COLO668 (cell line): ENCODE data around the gene EXD2.

Experiments used
- DNase-seq: peaks from one replicate; lab custom pipeline; 2025; ENCODE audit not compliant: unreplicated experiment; lab: John Stamatoyannopoulos, UW

EXD2 gene

DNA sequence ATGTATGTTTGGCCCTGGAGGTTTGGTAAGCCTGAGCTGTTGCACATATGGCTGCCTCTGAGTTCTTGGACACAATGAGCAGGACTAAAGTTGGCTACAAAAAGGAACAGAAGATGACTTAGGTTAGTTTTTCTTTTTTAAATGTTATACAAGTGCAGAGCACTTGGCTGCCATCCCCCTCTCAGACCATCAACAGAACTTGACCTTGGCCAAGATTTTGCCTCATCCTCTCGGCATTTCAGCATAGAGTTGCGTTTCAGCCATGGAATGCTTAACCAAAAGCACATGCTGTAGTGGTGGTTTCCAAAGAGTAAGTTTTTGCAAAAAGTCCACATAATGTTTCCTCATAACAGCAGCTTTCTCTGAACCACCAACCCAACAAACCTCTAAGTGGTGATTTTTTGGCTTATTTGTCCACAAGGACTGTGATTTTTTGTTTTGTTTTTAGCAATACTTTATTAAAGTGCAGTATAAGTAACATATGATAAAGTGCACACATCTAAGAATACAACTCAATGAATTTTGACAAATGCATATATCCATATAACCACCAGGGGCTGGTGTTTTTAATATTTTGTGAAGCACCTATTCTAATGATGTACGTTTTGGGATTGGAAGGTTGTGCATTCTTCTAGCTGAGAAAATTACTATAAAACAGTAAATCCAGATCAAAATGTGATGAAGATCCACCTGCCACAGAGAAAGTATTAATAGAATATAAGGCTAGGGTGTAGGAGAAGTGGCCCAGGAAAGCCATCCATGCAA lies 56.6 kb downstream of the EXD2 start:
- no peak for DNase-seq

DNA sequence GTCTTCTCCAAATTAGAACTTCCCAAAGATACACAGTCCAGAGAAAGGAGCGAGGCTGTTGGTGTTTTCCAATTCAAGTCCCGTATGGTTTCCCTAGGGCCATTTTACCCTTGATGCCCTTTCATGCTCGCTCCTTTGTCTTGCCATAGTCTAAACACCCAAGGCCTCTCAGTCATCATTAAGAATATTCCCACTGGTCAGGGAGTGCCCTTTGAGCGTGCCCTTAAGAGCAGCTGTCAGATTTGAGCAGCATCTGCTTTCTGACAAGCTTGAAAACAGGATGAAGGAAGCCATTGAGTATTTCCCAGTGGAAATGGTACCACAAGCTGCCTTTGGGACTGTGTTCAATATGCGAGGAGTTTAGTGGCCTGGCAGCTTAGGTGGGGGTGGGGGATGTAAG lies 58.3 kb downstream of the EXD2 start:
- DNase-seq: no peak

DNA sequence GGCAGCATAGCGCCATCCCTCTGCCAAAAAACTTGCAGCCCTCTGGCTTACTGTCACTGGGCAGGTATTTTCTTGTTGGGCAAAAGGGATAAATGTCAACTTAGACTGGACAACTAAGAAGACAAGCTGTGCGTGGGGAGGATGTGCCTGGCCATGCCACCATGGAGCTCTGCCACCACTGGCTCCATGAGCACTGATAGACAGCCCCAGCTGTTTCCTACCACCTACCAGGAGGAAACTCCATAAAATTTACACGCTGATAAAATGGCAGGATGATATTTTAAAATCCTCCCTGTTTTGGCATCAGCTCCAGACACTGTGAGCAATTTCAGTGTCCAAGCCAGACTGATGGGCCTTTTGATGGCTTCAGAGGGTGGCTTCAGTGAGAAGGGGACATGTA lies 61.6 kb downstream of the EXD2 start:
- no peak for DNase-seq

DNA sequence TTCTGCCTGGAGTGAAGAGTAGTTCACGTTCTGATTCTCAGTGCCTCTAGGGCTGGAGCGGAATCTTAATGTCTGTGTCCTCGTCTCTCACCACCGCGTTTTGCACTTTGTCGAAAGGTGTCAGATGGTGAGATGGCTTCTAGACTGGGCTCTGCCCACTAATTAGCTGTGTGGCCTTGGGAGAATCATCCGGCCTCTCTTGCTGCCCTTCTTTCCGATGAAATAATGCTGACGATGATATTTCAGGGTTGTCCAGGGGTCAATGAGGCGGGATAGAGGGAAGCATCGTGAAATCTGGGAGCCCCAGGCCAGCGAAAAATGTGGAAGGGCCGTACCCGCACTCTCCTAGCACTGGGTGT lies 67.8 kb downstream of the EXD2 start:
- no peak for DNase-seq

DNA sequence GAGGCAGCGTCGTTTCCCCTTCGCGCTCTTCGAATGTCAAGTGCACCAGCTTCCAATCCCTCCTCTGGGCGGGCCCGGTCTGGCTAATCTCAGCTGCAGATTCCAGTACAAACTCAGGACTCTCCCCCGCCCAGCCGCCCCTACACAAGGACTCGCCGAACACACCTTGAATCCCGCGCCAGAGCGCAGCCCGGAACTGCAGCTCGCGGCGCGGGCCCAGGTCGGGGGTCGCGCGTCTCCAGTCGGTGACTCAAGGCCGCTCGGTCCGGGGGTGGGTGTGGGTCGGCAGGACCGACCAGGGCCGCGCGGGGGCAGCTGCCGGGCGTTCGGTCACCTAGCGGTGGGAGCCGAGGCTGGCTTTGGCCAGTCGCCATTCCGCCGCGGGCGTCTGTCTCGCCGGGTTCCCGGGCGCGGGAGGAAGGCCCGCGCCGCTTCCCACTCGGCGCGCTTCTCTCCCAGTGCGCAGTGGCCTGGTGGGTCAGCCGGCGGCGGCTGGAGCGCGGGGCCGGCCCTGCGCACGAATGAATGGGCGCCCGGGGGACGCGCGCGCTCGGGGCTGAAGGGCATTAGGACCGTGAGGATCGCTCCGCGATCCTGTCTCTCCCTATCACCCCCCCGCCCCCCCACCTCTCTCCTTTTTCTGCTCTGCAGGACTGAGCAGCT lies 68.4 kb downstream of the EXD2 start, which contains the start of gene GALNT16:
GALNT16 (plus strand) TSS at position 632 of the 663 bp plus-strand sequence. CDS start 133 bp downstream, outside the sequence.
- DNase-seq: peak; percentile 58

DNA sequence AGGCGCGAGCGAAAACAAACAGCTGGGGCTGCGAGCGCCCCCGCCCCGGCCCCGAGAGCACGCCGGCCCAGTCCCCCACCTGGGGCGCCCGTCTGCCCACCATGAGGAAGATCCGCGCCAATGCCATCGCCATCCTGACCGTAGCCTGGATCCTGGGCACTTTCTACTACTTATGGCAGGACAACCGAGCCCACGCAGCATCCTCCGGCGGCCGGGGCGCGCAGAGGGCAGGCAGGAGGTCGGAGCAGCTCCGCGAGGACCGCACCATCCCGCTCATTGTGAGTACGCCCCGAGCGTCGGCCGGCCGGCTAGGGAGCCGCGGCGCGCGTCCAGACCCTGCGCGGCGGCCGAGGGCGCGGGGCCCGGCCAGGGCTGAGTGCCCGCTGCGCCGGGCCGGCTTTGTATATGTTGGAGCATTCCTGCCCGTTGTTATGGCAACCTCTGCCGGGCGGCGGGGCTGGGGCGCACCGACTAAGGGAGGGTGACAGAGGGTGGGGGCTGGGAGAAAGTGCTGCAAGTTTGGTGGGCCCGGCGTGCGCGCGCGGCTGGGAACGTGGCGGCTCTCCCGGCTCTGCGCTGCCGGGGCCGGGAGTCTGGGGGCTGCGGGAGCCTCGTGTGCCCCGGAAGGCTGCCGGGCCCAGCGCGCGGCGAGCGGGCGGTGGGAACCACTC lies 69.0 kb downstream of the EXD2 start:
- peak; percentile 50 for DNase-seq

DNA sequence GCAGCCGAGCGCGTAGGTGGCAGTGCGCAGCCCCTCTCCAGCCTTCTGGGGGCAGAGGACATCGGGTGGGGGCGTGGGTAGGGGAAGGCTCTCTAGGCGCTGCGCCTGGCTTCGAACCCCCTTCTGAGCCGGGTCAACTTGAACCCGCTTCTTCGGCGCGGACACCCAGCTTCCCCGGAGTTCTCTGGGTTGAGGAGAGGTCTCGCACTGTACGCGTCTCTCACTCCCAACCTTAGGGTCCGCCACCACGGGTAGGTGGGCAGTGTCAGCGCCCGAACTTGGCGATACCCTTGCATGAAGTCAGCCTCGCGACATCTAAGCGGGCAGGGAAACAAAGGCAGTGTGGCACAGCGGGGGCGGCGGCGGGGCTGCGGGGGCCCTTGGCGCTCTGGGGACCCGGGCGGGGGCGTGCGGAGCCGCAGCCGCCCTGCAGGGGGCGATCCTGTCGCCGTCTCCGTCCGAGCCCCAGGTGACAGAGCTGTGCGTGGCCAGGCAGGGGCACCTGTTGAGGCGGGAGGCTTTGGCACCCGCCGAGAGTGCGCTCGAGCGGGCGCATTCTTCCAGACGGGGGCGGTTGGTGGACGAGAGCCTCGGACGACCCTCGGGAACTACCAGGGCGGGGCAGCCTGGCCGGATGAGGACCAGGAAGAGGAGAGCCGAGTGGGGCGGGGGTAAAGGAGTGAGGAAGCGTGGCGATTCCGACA lies 69.7 kb downstream of the EXD2 start:
- peak; percentile 63 for DNase-seq

DNA sequence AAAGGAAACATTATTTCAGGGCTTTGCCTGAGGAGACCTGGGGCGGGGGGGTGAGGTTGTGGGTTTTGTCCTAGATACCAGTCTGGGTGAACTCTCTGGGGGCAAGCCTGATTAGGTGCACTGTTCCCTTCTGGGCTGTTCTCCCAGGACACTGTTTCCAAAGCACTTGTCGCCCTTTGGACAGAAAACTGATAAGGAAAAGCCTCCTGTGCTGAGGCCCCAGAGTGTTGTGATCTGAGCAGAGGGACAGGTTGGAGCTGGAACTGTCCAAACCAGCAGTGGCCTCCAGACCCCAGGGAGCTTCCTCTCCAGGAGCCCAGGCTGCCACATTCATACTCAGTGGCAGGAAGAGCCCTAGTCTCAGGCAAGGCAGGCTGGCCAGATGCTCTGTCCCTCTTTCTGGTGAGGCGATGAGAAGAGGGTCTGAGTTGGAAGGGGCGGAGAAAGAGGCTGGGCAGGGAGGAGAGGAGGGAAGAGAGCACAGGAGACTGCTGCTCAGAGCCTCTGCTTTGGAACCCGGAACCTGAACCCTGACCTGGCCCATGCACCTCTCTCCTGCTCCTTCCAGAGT lies 70.5 kb downstream of the EXD2 start:
- DNase-seq: no peak

DNA sequence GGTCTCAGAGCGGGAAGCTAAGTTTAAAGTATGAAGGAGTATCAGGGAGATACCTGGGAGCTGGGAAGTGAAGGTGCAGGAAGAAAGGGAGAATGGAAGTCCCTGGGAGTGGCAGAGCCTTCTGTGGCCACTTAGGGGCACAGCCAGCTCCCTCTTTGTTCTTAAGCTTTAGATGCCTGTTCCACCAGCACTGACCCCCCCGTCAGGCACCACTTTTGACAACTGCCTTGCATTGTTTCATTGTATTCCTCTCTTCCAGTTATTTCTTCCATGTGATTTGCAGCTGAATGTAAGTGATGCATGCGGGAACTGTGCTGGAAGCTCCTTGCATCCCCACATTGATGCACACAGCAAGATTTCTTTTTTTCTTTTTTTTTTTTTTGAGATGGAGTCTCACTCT lies 71.2 kb downstream of the EXD2 start:
- DNase-seq: no peak

DNA sequence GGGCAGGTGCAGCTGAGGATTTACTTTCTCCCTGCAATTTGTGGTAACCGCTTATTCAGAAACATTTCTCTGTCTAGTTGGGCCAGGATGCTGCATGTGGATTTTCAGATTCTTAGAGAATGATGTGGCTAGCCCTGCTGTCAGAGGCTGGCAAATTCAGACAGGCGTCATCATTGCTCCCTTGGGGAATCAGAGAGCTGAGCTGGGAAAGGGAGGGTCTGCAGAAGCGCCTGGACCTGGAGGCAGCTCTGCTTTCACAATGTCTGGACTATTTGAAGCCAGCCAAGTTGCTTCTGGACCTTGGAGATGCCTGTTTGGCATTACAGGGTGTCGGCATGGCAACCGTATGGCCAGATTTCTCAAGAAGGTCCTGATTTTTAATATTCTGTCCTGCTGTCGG lies 72.1 kb downstream of the EXD2 start:
- DNase-seq: no peak

DNA sequence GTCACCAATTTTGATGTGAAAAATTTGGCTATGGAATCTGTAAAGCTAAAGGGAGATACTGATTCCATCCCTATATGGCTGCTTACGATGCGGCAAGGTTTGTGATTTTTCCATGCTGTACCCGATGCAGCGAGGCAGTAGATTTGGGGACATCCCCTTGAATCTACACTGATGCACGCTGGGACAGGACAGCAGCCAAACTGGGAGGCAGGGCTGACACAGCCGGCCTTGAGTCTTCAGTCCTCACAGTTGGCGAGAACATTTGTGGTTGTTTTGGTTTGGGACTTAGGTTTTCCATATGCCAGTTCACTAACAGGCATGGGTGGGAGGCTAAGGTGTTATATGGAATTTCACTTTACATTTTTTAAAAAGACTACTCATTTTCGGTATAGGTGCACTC lies 72.5 kb downstream of the EXD2 start:
- DNase-seq: no peak

DNA sequence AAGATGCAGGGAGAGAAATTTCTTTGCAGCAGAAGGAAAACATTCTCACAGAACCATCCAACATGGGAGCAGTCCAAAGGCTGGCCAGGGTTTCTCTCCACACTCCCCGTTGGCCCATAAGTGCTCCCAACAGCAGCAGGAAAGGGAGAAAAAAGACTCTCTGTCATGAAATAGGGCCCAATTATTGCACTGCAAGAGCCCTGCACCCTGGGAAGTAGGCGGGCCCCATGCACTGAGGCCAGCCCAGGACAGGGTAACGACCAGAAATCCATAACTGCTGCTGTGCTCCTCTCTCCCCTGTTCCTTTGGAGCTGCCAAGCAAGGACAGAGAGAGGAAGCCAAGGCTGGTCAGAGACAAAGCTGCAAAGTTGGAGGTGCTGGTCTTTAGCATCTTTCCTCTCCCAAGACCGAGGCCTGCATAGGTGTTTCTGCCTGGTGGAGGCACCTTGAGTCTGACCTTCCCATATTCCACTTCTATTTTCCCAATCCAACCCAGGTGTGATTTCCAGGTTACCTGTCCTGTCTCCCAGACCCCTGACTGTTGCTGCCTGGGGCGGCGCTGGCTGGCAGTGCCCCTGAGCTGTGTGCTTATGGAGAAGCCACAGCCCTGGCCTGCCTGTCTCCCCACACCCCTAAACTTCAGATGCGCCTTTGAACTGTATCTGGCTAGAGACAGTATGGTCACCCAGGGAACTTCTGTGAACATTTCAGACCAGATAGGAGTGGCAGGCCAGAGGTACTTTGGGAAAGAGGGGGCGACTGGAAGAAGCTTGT lies 75.5 kb downstream of the EXD2 start:
- DNase-seq: no peak

DNA sequence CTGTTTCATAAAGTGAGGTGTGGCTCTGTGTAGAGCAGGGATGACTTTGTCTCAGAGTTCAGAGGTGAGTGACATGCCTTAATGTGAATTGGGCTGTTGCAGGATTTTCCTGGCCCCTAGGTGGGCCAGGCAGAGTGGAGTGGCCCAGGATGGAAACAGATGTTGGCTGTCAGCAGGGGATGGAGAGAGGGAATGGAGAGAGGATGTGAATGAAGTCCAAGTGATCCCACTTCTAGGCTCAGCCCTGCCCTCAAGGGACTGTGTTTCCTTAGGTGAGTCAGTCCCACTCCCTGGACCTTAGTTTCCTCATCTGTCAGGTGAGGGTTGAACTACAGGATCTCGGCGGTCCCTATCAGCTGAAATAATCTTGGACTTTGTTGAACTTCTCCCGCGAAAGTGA lies 76.2 kb downstream of the EXD2 start:
- no peak for DNase-seq

DNA sequence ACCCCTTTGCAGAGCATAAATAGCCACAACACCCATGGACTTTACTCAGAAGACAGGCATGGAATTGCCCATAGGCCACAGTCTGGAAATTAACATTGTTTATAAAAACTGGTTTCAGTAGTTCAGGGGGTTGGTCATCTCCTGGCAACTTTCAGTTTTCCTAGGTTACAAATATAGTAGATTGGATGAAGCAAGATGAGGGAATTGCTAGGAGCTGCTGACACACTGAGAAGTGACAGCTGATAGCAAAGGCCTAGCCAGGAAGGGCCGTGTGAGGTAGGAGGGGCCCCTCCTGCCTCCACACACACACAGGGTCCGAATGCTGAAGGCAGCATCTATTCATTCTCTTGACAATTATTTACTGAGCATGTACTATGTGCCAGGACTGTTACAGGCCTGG lies 76.9 kb downstream of the EXD2 start:
- DNase-seq: no peak

DNA sequence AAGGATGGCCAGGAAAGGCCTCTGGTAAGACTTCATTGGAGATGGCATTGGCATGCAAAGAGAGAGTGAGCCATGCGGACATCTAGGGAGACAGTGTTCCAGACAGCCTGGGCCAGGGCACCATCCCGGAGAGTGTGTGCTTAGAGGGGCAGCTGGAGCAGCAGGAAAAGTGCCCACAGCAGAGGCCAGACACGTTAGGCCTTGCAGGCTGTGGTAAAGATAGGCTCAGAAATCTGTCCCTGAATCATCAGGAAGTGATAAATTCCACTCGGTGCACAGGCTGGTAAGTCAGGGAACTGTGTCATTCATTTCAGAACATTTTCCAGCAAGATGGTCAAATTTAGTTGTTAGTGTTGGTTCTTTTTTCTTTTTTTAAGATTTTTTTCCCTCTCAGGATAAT lies 77.5 kb downstream of the EXD2 start:
- no peak for DNase-seq

DNA sequence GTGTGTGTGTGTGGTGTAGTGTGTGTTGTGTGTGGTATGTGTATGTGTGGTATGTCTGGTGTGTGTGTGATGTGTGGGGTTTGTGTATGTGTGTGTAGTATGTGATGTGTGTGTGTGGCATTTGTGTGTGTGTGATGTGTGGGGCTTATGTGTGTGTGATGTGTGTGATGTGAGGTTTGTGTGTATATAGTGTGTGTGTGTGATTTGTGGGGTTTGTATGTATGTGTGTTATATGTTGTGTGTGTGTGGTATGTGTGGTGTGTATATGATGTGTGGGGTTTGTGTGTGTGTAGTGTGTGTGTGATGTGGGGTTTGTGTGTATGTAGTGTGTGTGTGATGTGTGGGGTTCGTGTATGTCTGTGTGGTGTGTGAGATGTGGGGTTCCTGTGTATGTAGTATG lies 78.1 kb downstream of the EXD2 start:
- DNase-seq: no peak

DNA sequence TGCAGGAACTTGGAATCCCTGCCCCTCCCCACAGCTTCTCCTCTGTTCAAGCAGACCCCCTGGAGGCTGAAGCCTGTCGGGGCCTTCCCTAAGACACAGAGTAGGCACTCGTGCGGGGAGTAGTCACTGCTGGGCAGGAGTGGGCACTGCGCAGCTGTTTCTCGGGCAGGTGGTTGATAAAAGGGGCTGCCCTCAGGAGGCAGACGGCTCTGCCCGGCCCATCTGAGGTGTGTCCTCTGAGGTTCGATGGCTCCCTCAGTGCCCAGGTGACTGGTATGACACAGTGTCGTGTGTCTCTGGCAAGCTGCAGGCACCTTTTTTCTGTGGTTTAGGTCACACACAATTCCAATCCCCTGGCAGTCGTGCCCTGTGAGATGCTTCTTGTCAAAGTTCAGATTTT lies 78.8 kb downstream of the EXD2 start:
- no peak for DNase-seq

DNA sequence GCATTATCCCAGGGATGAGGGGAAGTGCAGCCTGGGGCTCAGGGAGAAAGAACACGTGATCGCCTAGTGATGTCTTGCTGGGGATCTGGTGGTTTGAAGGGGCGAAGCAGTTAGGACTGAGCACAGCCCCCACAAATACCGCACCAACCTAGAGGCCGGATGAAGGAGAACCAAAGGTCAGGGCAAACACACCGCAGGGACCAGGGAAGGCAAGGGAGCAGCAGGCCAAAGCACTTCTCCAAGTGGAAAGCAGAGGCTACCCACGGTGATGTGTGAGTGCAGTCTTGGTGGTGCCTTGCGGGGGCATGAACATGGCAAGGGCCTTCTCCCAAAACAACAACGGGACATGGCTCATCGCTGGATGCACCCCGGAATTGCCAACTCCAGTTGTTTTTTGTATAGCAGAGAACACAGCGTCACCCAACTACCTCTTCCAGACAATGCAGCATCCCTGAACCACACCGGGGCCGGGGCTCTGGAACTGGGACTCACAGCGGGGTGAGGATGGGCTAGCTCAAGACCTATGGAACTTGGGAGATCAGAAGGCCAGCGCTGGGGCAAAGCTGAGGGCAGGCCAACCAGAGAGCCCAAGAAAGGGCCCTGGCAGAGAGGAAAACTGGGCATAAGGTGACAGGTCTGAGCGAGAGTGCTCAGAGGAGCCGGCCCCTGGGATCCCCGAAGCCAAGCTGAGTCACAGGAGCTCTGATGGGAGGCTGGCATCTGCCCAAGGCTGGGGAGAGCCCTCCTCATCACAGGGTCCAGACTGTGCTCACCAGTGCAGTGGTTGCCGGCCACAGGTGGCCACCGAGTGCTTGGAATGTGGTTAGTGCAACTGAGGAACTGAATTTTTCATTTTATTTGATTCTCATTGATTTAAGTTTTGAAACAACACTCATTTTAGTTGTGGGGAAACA lies 79.8 kb downstream of the EXD2 start:
- no peak for DNase-seq

DNA sequence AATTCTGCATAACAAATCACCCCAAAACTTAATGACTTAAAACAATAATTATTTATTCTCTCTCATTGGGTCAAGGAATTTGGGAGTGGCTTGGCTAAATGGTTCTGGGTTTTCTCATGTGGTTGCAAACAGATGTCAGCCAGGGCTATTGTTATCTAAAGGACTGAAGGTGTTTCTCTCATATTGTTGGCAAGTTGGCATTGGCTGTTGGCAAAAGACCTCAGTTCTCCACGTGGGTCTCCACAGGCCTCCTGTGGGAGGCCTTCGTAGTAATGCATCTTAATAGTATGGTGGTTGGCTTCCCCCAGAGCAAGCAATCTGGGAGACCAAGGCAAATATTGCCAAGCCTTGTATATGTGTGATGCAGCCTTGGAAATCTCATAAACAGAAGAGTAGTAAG lies 83.0 kb downstream of the EXD2 start:
- no peak for DNase-seq

DNA sequence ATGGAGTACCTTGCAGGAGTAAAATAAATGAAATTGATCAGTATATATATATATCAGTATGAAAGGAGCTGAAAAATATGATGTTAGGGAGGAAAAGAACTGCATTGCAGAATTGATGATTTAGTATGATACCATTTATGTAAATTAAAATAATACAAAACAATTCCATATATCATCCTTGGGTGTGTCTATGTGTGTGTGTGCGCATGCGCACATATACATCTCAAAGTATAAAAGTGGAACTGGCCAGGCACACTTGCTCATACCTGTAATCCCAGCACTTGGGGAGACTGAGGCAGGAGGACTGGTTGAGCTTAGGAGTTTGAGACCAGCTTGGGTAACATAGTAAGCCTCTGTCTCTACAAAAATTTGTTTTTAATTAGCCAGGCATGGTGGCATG lies 84.0 kb downstream of the EXD2 start:
- no peak for DNase-seq
